Mesothelial cell of epicardium (in vitro differentiated cells): ENCODE data around the gene ADIG. TPM values are rescaled to one million over a fixed set of nuclear protein-coding genes. Genes with fewer than 3 reads are reported as not detected.

Source experiments
- DNase-seq, 2 experiments: peaks; one replicate each; pipeline ENCODE4 v3.0.0; 2021; ENCODE audit warnings: low spot score in 2 of 2; ENCODE audit not compliant: unreplicated experiment in 2 of 2
- H3K27ac Mint-ChIP-seq: 2 replicates; pipeline ENCODE4 v1.8.0; 2021; ENCODE audit warnings: mixed read lengths
- H3K27me3 Mint-ChIP-seq: 2 replicates; pipeline ENCODE4 v1.8.0; 2021; ENCODE audit warnings: low read depth, mixed read lengths
- H3K36me3 Mint-ChIP-seq: 2 replicates; pipeline ENCODE4 v1.8.0; 2021; ENCODE audit warnings: mixed read lengths
- H3K4me1 Mint-ChIP-seq: 2 replicates; pipeline ENCODE4 v1.8.0; 2021; ENCODE audit warnings: mixed read lengths
- H3K4me3 Mint-ChIP-seq: 2 replicates; pipeline ENCODE4 v1.8.0; 2021; ENCODE audit warnings: mild to moderate bottlenecking, moderate library complexity, mixed read lengths
- H3K9me3 Mint-ChIP-seq: 2 replicates; pipeline ENCODE4 v1.8.0; 2021; ENCODE audit warnings: mixed read lengths
- CTCF ChIP-seq: fragments of 200-600 bp; sonication (generic); IDR thresholded peaks from one replicate; pipeline ENCODE4 v1.5.0; 2021; ENCODE audit warnings: antibody characterized with exemption; ENCODE audit not compliant: unreplicated experiment
- total RNA-seq: library from RNA; stranded (reverse); gene quantifications from 3 replicates; pipeline ENCODE4 v1.2.1, GENCODE V29; 2021

ADIG gene
- total RNA-seq, 1 donor from 2014 or later = not detected

DNA sequence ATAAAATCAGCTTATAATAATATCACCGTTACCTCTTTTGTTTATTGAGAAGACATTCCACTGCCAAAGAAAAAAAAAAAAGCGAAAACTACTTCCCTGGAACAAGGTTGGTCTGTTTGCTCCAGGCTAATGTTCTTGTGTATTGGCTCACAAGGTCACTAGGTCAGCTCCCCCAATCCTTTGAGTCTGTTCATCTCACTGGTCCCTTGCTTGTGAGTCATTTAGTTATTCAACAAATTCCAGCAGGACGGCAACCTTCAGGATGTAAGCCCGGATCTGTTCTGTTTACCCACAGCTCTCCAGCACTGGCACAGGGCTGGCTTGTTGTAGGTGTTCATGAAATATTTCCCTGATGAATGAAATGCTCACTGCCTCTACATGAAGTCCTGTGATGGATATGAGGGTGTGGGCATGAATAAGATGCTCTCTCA, 23.9 kb downstream of the ADIG start:
- Mint-ChIP-seq H3K27ac (no peak overlapping the region), H3K36me3 (no peaks in the 10 kb centered on the region), H3K27me3 (peaks cover 40% of the 10 kb centered on the region), H3K4me1 (peaks cover 15% of the 10 kb centered on the region), H3K4me3 (no peak overlapping the region), H3K9me3 (no peaks in the 10 kb centered on the region)
- no peak for DNase-seq
- no peak for TF ChIP-seq CTCF

DNA sequence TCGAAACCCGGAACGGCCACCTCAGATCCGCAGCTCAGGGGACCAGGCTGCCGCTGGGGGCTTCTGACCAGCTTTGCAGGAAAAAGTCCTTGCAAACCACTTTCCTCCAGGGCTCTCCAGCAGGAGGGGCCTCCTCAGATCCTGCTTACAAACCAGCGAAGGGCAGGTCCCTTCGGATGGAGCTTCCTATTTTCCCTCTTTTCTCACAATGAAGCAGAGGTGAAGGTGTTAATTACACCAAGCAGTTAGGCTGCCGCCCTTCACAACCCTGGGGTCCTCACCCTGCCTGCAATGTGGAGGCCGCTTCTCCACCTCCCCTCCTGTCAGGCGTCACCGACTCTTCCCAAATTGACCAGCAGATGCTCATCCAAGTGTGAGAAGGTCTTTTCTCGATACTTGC, 26.4 kb downstream of the ADIG start:
- Mint-ChIP-seq H3K4me1 (no peaks in the 10 kb centered on the region), H3K4me3 (no peak overlapping the region), H3K27ac (no peak overlapping the region), H3K9me3 (no peaks in the 10 kb centered on the region), H3K36me3 (no peaks in the 10 kb centered on the region), H3K27me3 (peaks cover 20% of the 10 kb centered on the region)
- no peak for DNase-seq
- TF ChIP-seq CTCF = no peak

GRCh38 chr20:38608188-38608587, 27.2 kb downstream of the ADIG start:
- Mint-ChIP-seq H3K4me1 (no peaks in the 10 kb centered on the region), H3K27ac (no peak overlapping the region), H3K9me3 (no peaks in the 10 kb centered on the region), H3K4me3 (no peak overlapping the region), H3K27me3 (peaks cover 12% of the 10 kb centered on the region), H3K36me3 (no peaks in the 10 kb centered on the region)
- DNase-seq = no peak
- TF ChIP-seq CTCF = no peak

GRCh38 chr20:38609815-38610214, 28.8 kb downstream of the ADIG start:
- no peak overlapping the region for H3K4me3 Mint-ChIP-seq
- H3K27me3 Mint-ChIP-seq = peaks cover 4% of the 10 kb centered on the region
- DNase-seq = no peak
- no peak for TF ChIP-seq CTCF
- H3K4me1 Mint-ChIP-seq = no peaks in the 10 kb centered on the region
- H3K27ac Mint-ChIP-seq = no peak overlapping the region
- no peaks in the 10 kb centered on the region for H3K9me3 Mint-ChIP-seq
- H3K36me3 Mint-ChIP-seq = no peaks in the 10 kb centered on the region

- no peaks in the 10 kb centered on the region for H3K27me3 Mint-ChIP-seq
- no peaks in the 10 kb centered on the region for H3K4me1 Mint-ChIP-seq
- H3K27ac Mint-ChIP-seq = no peak overlapping the region
- no peaks in the 10 kb centered on the region for H3K9me3 Mint-ChIP-seq
- H3K36me3 Mint-ChIP-seq = no peaks in the 10 kb centered on the region
- DNase-seq = no peak
- TF ChIP-seq CTCF = no peak
- H3K4me3 Mint-ChIP-seq = no peak overlapping the region
These were observed 29.5 kb downstream of the ADIG start for GRCh38 chr20:38610521-38610920.
